Measurements from ENCODE around the gene CCNI2. TPM values are rescaled to one million over a fixed set of nuclear protein-coding genes. Genes with fewer than 3 reads are reported as not detected.
A peak's percentile ranks its signal among the peaks of the same experiment; 100 is the strongest.

Gene CCNI2
- total RNA-seq, 1 donor from 2014 or later, result 0.55 TPM

DNA sequence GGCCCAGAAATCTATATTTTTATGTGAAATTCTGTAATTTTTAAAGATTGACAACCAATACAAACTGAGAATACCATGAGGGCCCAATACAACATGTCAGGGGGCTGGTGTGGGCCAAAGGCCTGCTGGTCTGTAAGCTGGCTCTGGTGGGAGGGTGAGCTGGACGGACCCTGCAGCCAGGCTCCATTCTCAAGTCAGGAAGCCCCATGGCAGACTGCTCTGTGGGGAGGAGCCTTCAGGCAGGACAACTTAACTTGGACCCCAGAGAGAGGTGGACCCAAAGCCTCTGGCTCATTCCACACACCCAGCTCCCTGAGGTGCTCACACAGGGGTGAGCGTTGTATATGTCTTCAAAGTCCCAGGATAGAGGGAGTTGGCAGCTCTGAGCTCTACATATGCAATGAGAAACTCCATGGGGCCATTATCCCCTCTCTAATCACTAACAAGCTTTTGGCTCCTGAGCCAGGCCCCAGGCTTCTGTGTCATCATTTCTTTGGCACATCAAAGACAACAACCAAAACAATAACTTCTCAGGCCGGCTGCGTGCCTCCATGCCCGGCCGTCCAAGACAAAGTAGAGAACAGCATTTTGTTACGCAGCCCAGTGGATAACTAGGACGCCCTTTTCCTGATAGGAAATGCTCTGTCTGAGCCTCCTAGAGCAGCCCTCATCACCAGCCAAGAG is 23.4 kb downstream of the CCNI2 start:
- Histone ChIP-seq H3K4me3 (no peak overlapping the region), H3K27ac (peak overlapping the region; percentile 51)
- intact Hi-C loops (cut with DNase I), result no loop called here

DNA sequence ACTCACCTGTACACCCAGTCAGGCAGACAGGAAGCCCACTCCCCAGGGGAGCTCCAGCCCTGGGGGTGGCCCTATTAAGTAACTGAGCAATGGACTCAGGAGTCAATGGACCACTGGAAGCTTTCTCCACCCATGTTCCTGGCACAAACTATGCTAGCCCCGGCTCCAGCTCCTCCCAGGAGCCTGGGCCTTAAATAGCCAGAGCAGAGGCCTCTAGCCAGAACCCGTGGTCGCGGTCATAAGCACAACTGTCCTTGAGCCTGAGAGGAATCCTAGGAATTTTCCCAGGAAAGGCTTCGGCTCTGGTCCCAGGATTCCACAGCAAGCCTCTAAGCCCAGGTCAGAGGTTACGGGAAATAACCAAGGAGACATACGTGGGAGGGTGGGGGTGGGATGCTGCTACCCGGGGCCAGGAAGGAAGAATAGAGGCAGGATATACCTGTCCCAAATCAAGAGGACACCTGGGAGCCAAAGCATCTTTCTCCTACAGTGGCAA is 24.3 kb downstream of the CCNI2 start:
- DNase-seq (no peak), ATAC-seq (peak; percentile 21)
- no peaks in the 10 kb centered on the region for H3K36me3 ChIP-seq
- no peaks in the 10 kb centered on the region for H3K9me3 ChIP-seq
- intact Hi-C loops (cut with DNase I), result no loop called here
- no peak overlapping the region for H3K4me3 ChIP-seq
- H3K4me1 ChIP-seq, result peaks cover 54% of the 10 kb centered on the region
- TF ChIP-seq, protein P1, sequence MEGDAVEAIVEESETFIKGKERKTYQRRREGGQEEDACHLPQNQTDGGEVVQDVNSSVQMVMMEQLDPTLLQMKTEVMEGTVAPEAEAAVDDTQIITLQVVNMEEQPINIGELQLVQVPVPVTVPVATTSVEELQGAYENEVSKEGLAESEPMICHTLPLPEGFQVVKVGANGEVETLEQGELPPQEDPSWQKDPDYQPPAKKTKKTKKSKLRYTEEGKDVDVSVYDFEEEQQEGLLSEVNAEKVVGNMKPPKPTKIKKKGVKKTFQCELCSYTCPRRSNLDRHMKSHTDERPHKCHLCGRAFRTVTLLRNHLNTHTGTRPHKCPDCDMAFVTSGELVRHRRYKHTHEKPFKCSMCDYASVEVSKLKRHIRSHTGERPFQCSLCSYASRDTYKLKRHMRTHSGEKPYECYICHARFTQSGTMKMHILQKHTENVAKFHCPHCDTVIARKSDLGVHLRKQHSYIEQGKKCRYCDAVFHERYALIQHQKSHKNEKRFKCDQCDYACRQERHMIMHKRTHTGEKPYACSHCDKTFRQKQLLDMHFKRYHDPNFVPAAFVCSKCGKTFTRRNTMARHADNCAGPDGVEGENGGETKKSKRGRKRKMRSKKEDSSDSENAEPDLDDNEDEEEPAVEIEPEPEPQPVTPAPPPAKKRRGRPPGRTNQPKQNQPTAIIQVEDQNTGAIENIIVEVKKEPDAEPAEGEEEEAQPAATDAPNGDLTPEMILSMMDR (IDR thresholded peaks at IDR 0.05), result no peak
- H3K27ac ChIP-seq, result peak overlapping the region; percentile 51
- no peaks in the 10 kb centered on the region for H3K27me3 ChIP-seq

More for the DNA sequence above, 23.4 kb downstream of the CCNI2 start:
- ATAC-seq, result no peak
- TF ChIP-seq, protein P1 (IDR thresholded peaks at IDR 0.05), result no peak
- no peaks in the 10 kb centered on the region for H3K27me3 ChIP-seq
- no peaks in the 10 kb centered on the region for H3K9me3 ChIP-seq
- peaks cover 47% of the 10 kb centered on the region for H3K4me1 ChIP-seq
- no peaks in the 10 kb centered on the region for H3K36me3 ChIP-seq
- DNase-seq, result no peak

DNA sequence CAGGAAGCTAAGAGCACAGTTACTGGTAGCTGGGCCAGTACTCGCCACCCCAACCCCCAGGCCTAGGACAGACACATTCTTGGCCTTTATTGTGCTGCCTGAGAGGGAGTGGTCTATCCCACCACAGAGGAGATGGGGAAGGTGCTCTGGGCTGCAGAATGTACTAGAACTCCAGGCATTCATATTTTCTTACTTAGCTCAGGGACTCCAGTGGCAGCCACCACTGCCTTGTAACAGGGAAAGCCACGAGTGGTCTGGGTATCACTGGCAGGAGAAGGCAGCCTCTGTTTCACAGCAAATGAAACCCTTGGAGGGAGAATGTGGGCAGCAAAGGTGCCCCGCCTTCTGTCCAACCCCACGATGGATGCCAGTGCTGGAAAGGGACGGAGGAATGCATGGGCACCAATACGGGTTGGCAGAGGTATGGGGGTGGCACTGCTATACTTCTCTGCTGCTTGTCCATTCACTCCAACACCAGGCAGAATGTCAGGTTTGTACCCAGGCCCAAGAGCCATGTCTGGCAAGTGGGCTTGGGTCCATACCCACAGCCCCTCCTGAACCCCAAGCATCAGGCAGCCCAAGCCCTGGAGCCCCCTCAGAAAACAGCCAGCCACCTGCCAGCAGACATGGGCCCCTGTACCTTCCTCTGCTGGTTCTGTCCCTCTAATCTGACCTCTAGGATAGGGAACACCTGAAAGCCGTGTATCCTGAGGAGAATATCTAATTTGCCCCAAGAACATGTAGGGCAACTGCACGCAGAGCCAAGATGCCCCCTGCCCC is 25.3 kb downstream of the CCNI2 start:
- ATAC-seq (no peak), DNase-seq (no peak)
- H3K4me3 ChIP-seq, result no peak overlapping the region
- no peaks in the 10 kb centered on the region for H3K36me3 ChIP-seq
- no peaks in the 10 kb centered on the region for H3K27me3 ChIP-seq
- intact Hi-C loops (cut with DNase I), result no loop called here
- TF ChIP-seq, protein P1 (IDR thresholded peaks at IDR 0.05), result no peak
- no peaks in the 10 kb centered on the region for H3K9me3 ChIP-seq
- peak overlapping the region; percentile 51 for H3K27ac ChIP-seq
- H3K4me1 ChIP-seq, result peaks cover 47% of the 10 kb centered on the region

DNA sequence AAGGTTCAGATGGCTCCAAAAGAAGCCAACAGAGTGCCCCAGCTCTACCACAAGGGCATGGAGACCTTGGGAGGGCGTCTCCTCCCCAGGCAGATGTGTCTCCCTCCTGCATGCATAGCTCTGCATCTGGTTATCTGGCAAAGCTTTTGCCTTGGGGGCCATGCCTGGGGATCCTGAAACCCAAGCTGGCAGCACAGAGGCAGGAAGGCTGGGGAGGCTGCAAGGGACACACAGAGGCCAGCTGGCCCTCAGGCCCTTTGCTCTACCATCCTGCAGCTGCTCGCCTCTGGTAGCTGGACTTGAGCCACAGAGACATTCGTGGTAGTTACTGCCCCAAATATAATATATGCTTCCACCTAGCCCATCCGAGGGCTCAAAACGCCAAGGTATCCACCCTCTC is 25.9 kb downstream of the CCNI2 start:
- TF ChIP-seq, protein P1 (IDR thresholded peaks at IDR 0.05), result no peak
- ATAC-seq (no peak), DNase-seq (no peak)
- Histone ChIP-seq H3K27me3 (no peaks in the 10 kb centered on the region), H3K4me3 (no peak overlapping the region), H3K27ac (peak overlapping the region; percentile 51), H3K9me3 (no peaks in the 10 kb centered on the region), H3K4me1 (peaks cover 49% of the 10 kb centered on the region), H3K36me3 (no peaks in the 10 kb centered on the region)
- intact Hi-C loops (cut with DNase I), result no loop called here

DNA sequence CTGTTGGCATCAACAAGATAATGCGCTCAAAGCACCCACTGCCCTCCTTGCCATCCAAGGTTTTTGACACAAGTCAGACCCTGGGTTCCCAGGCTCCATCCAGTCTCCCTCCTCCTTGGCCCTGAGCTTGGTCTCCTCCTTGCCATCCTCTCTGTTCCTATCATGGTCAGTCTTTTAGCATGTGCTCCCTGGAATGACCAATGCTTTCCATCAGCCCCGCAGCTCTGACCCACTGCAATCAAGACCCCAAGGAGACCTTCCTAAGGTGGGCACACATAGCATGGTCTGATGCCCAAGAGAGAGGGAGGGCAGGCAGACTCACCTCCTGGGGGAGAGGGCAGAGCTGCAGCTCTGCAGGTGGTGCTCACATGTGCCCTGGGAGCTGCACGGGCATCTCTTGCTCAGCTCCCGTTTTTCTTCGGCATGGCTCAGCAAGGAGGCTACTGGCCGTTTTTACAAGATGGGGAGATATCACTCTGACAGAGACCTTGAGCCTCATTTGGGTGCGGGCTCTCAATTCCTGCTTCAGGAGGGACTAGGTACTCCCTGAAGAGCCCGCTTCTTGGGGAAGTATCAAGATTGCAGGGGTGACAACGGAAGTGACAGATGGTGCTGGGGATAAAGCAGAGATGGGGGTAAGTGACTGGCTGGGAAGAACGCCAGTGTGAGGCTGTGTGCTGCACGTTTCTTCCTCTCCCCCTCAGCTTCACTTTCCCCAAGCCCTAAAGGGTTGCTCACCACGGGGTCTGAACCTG is 26.6 kb downstream of the CCNI2 start:
- TF ChIP-seq, protein P1 (IDR thresholded peaks at IDR 0.05), result no peak
- Histone ChIP-seq H3K27ac (no peak overlapping the region), H3K27me3 (no peaks in the 10 kb centered on the region), H3K36me3 (no peaks in the 10 kb centered on the region), H3K9me3 (no peaks in the 10 kb centered on the region), H3K4me1 (peaks cover 48% of the 10 kb centered on the region), H3K4me3 (no peak overlapping the region)
- no peak for DNase-seq
- no peak for ATAC-seq
- intact Hi-C loops (cut with DNase I), result no loop called here
